PC-9 (cell line): Measurements from ENCODE around the gene CHST11. TPM values are rescaled to one million over a fixed set of nuclear protein-coding genes. Genes with fewer than 3 reads are reported as not detected.

ENCODE experiments used
- BruUV-seq: library from RNA; stranded (reverse); fragments of 400-500 nt; replicated peaks from 2 replicates; lab custom pipeline; 2021; lab: Mats Ljungman, UMichigan
- CTCF ChIA-PET: fragments of 300-600 bp; sonication (Branson Sonifier 250); formaldehyde crosslinking; loops from one replicate; lab custom pipeline; 2022; ENCODE audit warnings: antibody characterized with exemption; lab: Charles Lee
- POLR2A ChIA-PET: fragments of 300-600 bp; sonication (Branson Sonifier 250); formaldehyde crosslinking; loops from one replicate; lab custom pipeline; 2022; ENCODE audit warnings: antibody characterized with exemption; ENCODE audit not compliant: unreplicated experiment; lab: Charles Lee
- DNase-seq, 2 experiments: peaks; one replicate each; pipeline versions ENCODE4 v3.0.0 to v3.0.0-alpha.2; 2015 to 2022; ENCODE audit warnings: mixed read lengths in 1 of 2
- H2AFZ ChIP-seq: fragments of 200-600 bp; sonication (generic); 2 replicates; pipeline ENCODE4 v1.8.1; 2017; ENCODE audit warnings: antibody characterized with exemption
- H3F3A ChIP-seq: fragments of 200-600 bp; sonication (generic); 2 replicates; pipeline ENCODE4 v1.8.1; 2017; ENCODE audit warnings: antibody characterized with exemption, mild to moderate bottlenecking, low read depth; ENCODE audit not compliant: insufficient read depth
- H3K27ac ChIP-seq: fragments of 200-600 bp; sonication (generic); 2 replicates; pipeline ENCODE4 v1.6.1; 2016; ENCODE audit warnings: mixed run types
- H3K27me3 ChIP-seq: fragments of 200-600 bp; sonication (generic); 2 replicates; pipeline ENCODE4 v1.6.1; 2016; ENCODE audit warnings: low read depth, mixed run types; ENCODE audit not compliant: insufficient read depth
- H3K36me3 ChIP-seq: fragments of 200-600 bp; sonication (generic); 2 replicates; pipeline ENCODE4 v1.6.1; 2016; ENCODE audit warnings: low read depth, mixed run types
- H3K4me1 ChIP-seq: fragments of 200-600 bp; sonication (generic); replicated peaks from 2 replicates; pipeline ENCODE4 v1.6.1; 2016; ENCODE audit warnings: mixed run types; ENCODE audit not compliant: insufficient read depth
- H3K4me2 ChIP-seq: fragments of 200-600 bp; sonication (generic); 2 replicates; pipeline ENCODE4 v1.6.1; 2017; ENCODE audit warnings: mixed run types
- H3K4me3 ChIP-seq: fragments of 200-600 bp; sonication (generic); 2 replicates; pipeline ENCODE4 v1.6.1; 2016; ENCODE audit warnings: mixed run types
- H3K79me2 ChIP-seq: fragments of 200-600 bp; sonication (generic); 2 replicates; pipeline ENCODE4 v1.6.1; 2017; ENCODE audit warnings: low read depth, mixed run types
- H3K9me2 ChIP-seq: fragments of 200-600 bp; sonication (generic); 2 replicates; pipeline ENCODE4 v1.8.1; 2017; ENCODE audit warnings: mild to moderate bottlenecking; ENCODE audit not compliant: insufficient read depth
- H3K9me3 ChIP-seq: fragments of 200-600 bp; sonication (generic); 2 replicates; pipeline ENCODE4 v1.8.1; 2016; ENCODE audit warnings: low read depth; ENCODE audit not compliant: insufficient read depth
- H4K20me1 ChIP-seq: fragments of 200-600 bp; sonication (generic); 2 replicates; pipeline ENCODE4 v1.8.1; 2017; ENCODE audit not compliant: insufficient read depth
- CTCF ChIP-seq: fragments of 200-600 bp; sonication (generic); conservative IDR thresholded peaks from 2 replicates; pipeline ENCODE4 v1.6.1; 2017; ENCODE audit warnings: mixed run types, antibody characterized with exemption, mild to moderate bottlenecking, moderate library complexity
- EZH2 ChIP-seq: fragments of 200-600 bp; sonication (generic); IDR thresholded peaks from 2 replicates; pipeline ENCODE4 v1.8.0; 2017; ENCODE audit warnings: antibody characterized with exemption, low read depth
- intact Hi-C: fragments of 100-400 bp; cut with micrococcal nuclease; formaldehyde crosslinking; loops from one replicate; pipeline ENCODE4 v1.10.0; 2022; ENCODE audit not compliant: unreplicated experiment
- total RNA-seq: library from RNA; stranded (reverse); gene quantifications from 2 replicates; pipeline ENCODE4 v1.2.3, GENCODE V29; 2021

CHST11 gene
- total RNA-seq, 1 experiment from 2014 or later = 39.9 TPM

GRCh38 chr12:104632724-104633201 lies 176.0 kb downstream of the CHST11 start:
- no peak overlapping the region for H2AFZ ChIP-seq
- ChIA-PET POLR2A (no interaction called here), CTCF (no interaction called here)
- H3K36me3 ChIP-seq = 0 out of 2 replicates have a peak, but pooled peaks cover 5% of the 10 kb centered on the region
- no peaks in the 10 kb centered on the region for H3K9me3 ChIP-seq
- no peaks in the 10 kb centered on the region for H3K27me3 ChIP-seq
- H3K4me2 ChIP-seq = no peak overlapping the region
- no peak for DNase-seq
- no peaks in the 10 kb centered on the region for H3K9me2 ChIP-seq
- TF ChIP-seq EZH2 (no peak), CTCF (no peak)
- no peak overlapping the region for H3K4me3 ChIP-seq
- peaks cover 90% of the 10 kb centered on the region for H3K79me2 ChIP-seq
- H4K20me1 ChIP-seq = no peaks in the 10 kb centered on the region; the same call in none of the 2 replicates
- intact Hi-C loops = no loop called here
- no TSS peak for BruUV-seq
- H3K27ac ChIP-seq = no peak overlapping the region
- no peaks in the 10 kb centered on the region for H3K4me1 ChIP-seq
- H3F3A ChIP-seq = peaks cover 7% of the 10 kb centered on the region; the same call in 1 of the 2 replicates

- DNase-seq = no peak
- no peak for TF ChIP-seq CTCF
- no peak for TF ChIP-seq EZH2
- Histone ChIP-seq H3K9me3 (no peaks in the 10 kb centered on the region), H3K9me2 (no peaks in the 10 kb centered on the region), H3K4me3 (no peak overlapping the region), H3K4me2 (no peak overlapping the region), H3K36me3 (peaks cover 10% of the 10 kb centered on the region; the same call in 1 of the 2 replicates), H3K27me3 (no peaks in the 10 kb centered on the region), H3F3A (peaks cover 10% of the 10 kb centered on the region; the same call in 1 of the 2 replicates), H3K27ac (no peak overlapping the region), H3K79me2 (peaks cover 79% of the 10 kb centered on the region), H2AFZ (no peak overlapping the region), H3K4me1 (no peaks in the 10 kb centered on the region), H4K20me1 (no peaks in the 10 kb centered on the region; the same call in none of the 2 replicates)
- intact Hi-C loops = no loop called here
- POLR2A ChIA-PET = no interaction called here
- CTCF ChIA-PET = no interaction called here
- BruUV-seq = no TSS peak
These were observed 177.3 kb downstream of the CHST11 start for GRCh38 chr12:104634044-104634443.

- H4K20me1 ChIP-seq = no peaks in the 10 kb centered on the region; the same call in none of the 2 replicates
- H3K36me3 ChIP-seq = peaks cover 18% of the 10 kb centered on the region; the same call in 1 of the 2 replicates
- ChIA-PET POLR2A (no interaction called here), CTCF (no interaction called here)
- peaks cover 10% of the 10 kb centered on the region; the same call in 1 of the 2 replicates for H3F3A ChIP-seq
- no peaks in the 10 kb centered on the region for H3K9me2 ChIP-seq
- no peaks in the 10 kb centered on the region for H3K27me3 ChIP-seq
- no peaks in the 10 kb centered on the region for H3K4me1 ChIP-seq
- H3K9me3 ChIP-seq = no peaks in the 10 kb centered on the region
- no peak overlapping the region for H2AFZ ChIP-seq
- intact Hi-C loops = no loop called here
- no TSS peak for BruUV-seq
- H3K4me3 ChIP-seq = no peak overlapping the region
- peaks cover 79% of the 10 kb centered on the region for H3K79me2 ChIP-seq
- TF ChIP-seq CTCF = no peak
- TF ChIP-seq EZH2 = no peak
- no peak overlapping the region for H3K27ac ChIP-seq
- no peak for DNase-seq
- H3K4me2 ChIP-seq = no peak overlapping the region
These were observed 178.1 kb downstream of the CHST11 start for GRCh38 chr12:104634852-104635251.
